SJCRH30 (cell line): Measurements from ENCODE around the gene GRID2. TPM values are rescaled to one million over a fixed set of nuclear protein-coding genes. Genes with fewer than 3 reads are reported as not detected.

Source experiments
- DNase-seq, 2 experiments: peaks; one replicate each; pipeline ENCODE4 v3.0.0-alpha.2; 2015 to 2020
- H3K27ac ChIP-seq: fragments of 250-450 bp; sonication (Bioruptor Pico); 2 replicates; pipeline ENCODE4 v1.5.1; 2020; ENCODE audit warnings: mild to moderate bottlenecking, moderate library complexity
- H3K27me3 ChIP-seq: fragments of 250-450 bp; sonication (Bioruptor Pico); 2 replicates; pipeline ENCODE4 v1.5.1; 2020; ENCODE audit warnings: mild to moderate bottlenecking, moderate library complexity
- H3K36me3 ChIP-seq: fragments of 250-450 bp; sonication (Bioruptor Pico); 2 replicates; pipeline ENCODE4 v1.5.1; 2020; ENCODE audit warnings: mild to moderate bottlenecking, moderate library complexity
- H3K4me1 ChIP-seq: fragments of 250-450 bp; sonication (Bioruptor Pico); 2 replicates; pipeline ENCODE4 v1.5.1; 2020; ENCODE audit warnings: mild to moderate bottlenecking, moderate library complexity
- H3K4me3 ChIP-seq: fragments of 250-450 bp; sonication (Bioruptor Pico); 2 replicates; pipeline ENCODE4 v1.5.1; 2020; ENCODE audit warnings: mild to moderate bottlenecking, moderate library complexity
- H3K9me3 ChIP-seq: fragments of 250-450 bp; sonication (Bioruptor Pico); replicated peaks from 2 replicates; pipeline ENCODE4 v1.5.1; 2020; ENCODE audit warnings: mild to moderate bottlenecking, moderate library complexity
- total RNA-seq: library from RNA; depleted of rRNA; stranded (reverse); fragments of >200 nt; shearing (Covaris generic); gene quantifications from 2 replicates; pipeline ENCODE4 v1.2.3, GENCODE V29; 2014; rRNA removed

Gene GRID2
- total RNA-seq, result 0.48 and 0.91 TPM in 2 replicates

DNA sequence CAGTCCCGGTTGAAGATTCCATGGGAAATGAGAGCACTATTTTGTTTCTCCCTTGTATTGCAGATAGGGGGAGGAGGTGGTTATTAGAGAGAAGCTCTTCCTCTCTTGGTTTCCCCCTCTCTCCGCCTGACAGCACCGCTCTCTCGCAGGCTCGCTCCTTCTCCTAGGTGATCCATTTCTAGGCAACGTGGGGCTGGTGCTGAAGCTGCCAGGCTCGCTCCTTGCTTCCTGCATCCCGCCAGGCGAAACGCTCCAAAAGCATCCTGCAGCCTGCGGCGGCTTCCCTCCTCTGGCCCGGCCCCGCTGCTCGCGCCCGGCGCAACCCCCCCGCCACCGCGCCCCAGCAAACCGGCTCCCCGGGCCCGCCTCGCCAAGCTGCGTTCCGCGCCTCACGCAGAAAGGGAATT lies at the start of gene GRID2:
Gene GRID2 (plus strand): TSS at position 346 of the 407 bp plus-strand sequence.
- peak; percentile 20 to 30 for DNase-seq
- peaks cover 48% of the 10 kb centered on the region for H3K27me3 ChIP-seq

DNA sequence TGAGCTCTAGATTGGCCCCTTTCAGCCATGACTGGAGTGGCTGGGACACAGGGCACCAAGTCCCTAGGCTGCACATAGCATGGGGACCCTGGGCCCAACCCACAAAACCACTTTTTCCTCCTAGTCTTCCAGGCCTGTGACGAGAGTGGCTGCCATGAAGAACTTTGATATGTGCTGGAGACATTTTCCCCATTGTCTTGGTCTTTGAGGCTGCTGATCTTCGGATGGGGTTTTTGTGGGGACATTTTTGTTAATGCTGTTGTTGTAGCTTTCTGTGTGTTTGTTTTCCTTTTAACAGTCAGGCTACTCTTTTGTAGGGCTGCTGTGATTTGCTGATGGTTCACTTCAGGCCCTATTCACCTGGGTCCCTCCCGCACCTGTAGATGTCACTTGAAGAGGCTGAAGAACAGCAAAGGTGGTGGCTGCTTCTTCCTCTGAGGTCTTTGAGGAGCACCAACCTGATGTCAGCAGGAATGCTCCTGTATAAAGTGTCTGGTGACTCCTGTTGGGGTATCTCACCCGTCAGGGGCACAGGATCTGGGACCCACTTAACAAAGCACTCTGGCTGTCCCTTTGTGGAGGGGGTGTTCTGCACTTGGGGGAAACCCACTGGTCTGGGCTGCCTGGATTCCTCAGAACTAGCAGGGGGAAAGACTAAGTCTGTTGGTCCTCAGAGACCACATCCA lies 49.6 kb upstream of the GRID2 start:
- no peak for DNase-seq
- H3K9me3 ChIP-seq, result no peaks in the 10 kb centered on the region
- H3K27me3 ChIP-seq, result no peaks in the 10 kb centered on the region
- H3K4me3 ChIP-seq, result no peak overlapping the region
- no peaks in the 10 kb centered on the region for H3K4me1 ChIP-seq
- no peak overlapping the region for H3K27ac ChIP-seq
- H3K36me3 ChIP-seq, result no peaks in the 10 kb centered on the region

More for the DNA sequence above, at the start of gene GRID2:
- H3K4me1 ChIP-seq, result no peaks in the 10 kb centered on the region; the same call in none of the 2 replicates
- peak within 1 kb of the TSS; percentile 18; the same call in 1 of the 2 replicates for H3K4me3 ChIP-seq
- no peak within 1 kb of the TSS for H3K27ac ChIP-seq
- no peaks in the 10 kb centered on the region for H3K36me3 ChIP-seq
- H3K9me3 ChIP-seq, result no peaks in the 10 kb centered on the region

GRCh38 chr4:92254767-92255442 lies 48.9 kb upstream of the GRID2 start:
- H3K9me3 ChIP-seq, result no peaks in the 10 kb centered on the region
- no peak overlapping the region for H3K4me3 ChIP-seq
- no peak overlapping the region for H3K27ac ChIP-seq
- no peaks in the 10 kb centered on the region for H3K27me3 ChIP-seq
- H3K4me1 ChIP-seq, result no peaks in the 10 kb centered on the region
- H3K36me3 ChIP-seq, result no peaks in the 10 kb centered on the region
- DNase-seq, result no peak

DNA sequence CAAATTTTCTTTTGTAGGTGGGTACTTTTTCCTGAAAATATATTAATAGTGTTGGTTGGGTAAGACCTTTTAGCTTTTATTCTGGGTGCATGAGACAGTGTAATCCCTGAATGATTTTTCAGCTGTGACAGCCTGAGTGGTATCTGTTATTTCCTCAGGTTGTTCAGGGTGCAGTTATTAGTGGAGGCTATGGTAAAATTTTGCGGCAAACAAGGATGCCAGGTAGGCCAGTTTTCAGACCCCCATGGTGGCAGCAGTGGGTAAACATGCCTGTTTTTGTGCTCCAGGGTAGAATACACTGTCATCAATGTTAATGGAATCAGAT lies 47.9 kb upstream of the GRID2 start:
- Histone ChIP-seq H3K9me3 (no peaks in the 10 kb centered on the region), H3K4me3 (no peak overlapping the region), H3K27ac (no peak overlapping the region), H3K27me3 (no peaks in the 10 kb centered on the region), H3K36me3 (no peaks in the 10 kb centered on the region), H3K4me1 (no peaks in the 10 kb centered on the region)
- no peak for DNase-seq

- Histone ChIP-seq H3K4me1 (no peaks in the 10 kb centered on the region), H3K36me3 (no peaks in the 10 kb centered on the region), H3K27me3 (no peaks in the 10 kb centered on the region), H3K9me3 (no peaks in the 10 kb centered on the region), H3K4me3 (no peak overlapping the region), H3K27ac (no peak overlapping the region)
- DNase-seq, result no peak
These were observed 45.6 kb upstream of the GRID2 start for GRCh38 chr4:92257931-92258857.

DNA sequence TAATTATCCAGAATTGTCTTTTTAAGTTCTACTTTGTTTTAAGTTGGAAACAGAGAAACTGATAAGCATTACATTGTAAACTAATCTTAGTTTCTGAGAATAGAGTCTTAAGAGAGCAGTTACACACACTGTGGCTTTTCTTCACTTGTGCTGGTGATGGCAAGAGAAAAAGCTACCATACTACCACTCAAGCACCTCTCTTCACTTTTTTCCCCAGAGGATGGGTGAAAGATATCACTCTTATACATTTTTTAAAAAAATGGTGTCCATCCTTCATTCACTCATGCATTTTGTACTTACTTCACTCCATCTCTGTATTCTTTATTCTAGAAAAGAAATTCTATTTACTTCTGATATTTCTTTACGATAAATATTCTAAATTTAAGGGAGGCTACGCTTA lies 42.5 kb upstream of the GRID2 start:
- Histone ChIP-seq H3K9me3 (no peaks in the 10 kb centered on the region), H3K27me3 (no peaks in the 10 kb centered on the region), H3K27ac (no peak overlapping the region), H3K4me3 (no peak overlapping the region), H3K36me3 (no peaks in the 10 kb centered on the region), H3K4me1 (no peaks in the 10 kb centered on the region)
- DNase-seq, result no peak

DNA sequence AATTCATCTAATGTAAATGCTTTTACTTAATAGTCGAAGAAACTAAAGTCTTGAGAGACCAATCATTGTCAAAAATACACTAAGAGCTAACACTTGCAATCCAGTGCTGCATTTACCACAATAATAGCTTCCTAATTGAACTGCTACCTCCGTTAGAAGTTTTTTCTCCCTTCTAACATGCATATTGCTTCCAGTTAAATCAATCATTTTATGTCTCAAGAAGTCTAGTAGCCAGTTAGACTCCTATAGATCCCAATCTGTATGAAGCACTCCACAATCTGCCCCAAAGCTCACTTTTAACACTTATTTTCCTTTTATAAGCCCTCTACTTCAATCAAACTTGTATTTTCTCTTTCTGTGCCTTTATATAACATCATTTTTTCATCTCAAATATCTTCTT lies 41.4 kb upstream of the GRID2 start:
- no peaks in the 10 kb centered on the region for H3K36me3 ChIP-seq
- no peaks in the 10 kb centered on the region for H3K9me3 ChIP-seq
- H3K4me1 ChIP-seq, result no peaks in the 10 kb centered on the region
- DNase-seq, result no peak
- H3K27me3 ChIP-seq, result no peaks in the 10 kb centered on the region
- H3K4me3 ChIP-seq, result no peak overlapping the region
- no peak overlapping the region for H3K27ac ChIP-seq

GRCh38 chr4:92263010-92263409 lies 40.8 kb upstream of the GRID2 start:
- no peaks in the 10 kb centered on the region for H3K36me3 ChIP-seq
- H3K9me3 ChIP-seq, result no peaks in the 10 kb centered on the region
- no peaks in the 10 kb centered on the region for H3K27me3 ChIP-seq
- no peak for DNase-seq
- no peaks in the 10 kb centered on the region for H3K4me1 ChIP-seq
- no peak overlapping the region for H3K4me3 ChIP-seq
- no peak overlapping the region for H3K27ac ChIP-seq

DNA sequence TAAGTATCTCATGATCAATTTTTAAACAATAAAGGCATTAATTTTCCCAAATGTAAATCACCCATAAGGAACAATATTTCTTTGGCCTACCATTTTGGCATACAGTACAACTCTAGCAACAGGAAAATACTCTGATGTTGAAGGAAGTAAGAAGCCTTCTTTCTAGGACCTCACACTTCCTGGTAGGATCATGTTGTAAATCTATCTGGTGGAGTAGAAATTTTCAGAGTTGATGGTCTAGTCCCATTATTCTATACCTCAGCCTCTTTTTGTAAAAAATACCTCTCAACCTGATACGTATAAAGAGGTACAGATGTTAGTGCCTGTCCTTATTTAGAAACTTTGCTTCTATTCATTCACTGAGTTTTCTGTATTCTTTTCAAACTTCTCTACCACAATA lies 40.2 kb upstream of the GRID2 start:
- no peaks in the 10 kb centered on the region for H3K36me3 ChIP-seq
- no peaks in the 10 kb centered on the region for H3K4me1 ChIP-seq
- H3K9me3 ChIP-seq, result no peaks in the 10 kb centered on the region
- no peak for DNase-seq
- H3K27ac ChIP-seq, result no peak overlapping the region
- H3K4me3 ChIP-seq, result no peak overlapping the region
- H3K27me3 ChIP-seq, result no peaks in the 10 kb centered on the region

DNA sequence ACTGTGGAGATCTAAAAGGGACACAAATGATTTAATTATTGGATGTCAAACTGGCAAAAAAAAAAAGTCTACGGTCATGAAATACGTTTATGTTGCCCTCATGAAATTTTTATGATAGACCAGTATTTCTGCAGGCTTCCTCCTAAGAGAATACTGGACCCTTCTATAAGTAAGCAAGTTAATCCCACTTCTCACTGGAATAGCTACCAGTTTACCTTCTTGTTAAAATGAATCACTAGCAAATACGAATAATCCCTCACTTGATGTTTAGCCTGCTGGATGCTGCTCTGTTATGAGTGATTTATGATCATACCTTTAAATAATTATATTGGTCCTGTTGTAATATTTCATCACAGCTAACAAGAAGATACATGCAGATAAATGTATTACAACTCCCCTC lies 39.6 kb upstream of the GRID2 start:
- DNase-seq, result no peak
- Histone ChIP-seq H3K27ac (no peak overlapping the region), H3K36me3 (no peaks in the 10 kb centered on the region), H3K9me3 (no peaks in the 10 kb centered on the region), H3K4me3 (no peak overlapping the region), H3K27me3 (peaks cover 2% of the 10 kb centered on the region; the same call in 1 of the 2 replicates), H3K4me1 (no peaks in the 10 kb centered on the region)

- no peak overlapping the region for H3K4me3 ChIP-seq
- DNase-seq, result no peak
- H3K27me3 ChIP-seq, result peaks cover 4% of the 10 kb centered on the region; the same call in 1 of the 2 replicates
- no peaks in the 10 kb centered on the region for H3K36me3 ChIP-seq
- H3K4me1 ChIP-seq, result no peaks in the 10 kb centered on the region
- no peaks in the 10 kb centered on the region for H3K9me3 ChIP-seq
- H3K27ac ChIP-seq, result no peak overlapping the region
These were observed 38.7 kb upstream of the GRID2 start for GRCh38 chr4:92265021-92265420.

GRCh38 chr4:92265798-92266197 lies 38.0 kb upstream of the GRID2 start:
- peaks cover 4% of the 10 kb centered on the region; the same call in 1 of the 2 replicates for H3K27me3 ChIP-seq
- no peak overlapping the region for H3K4me3 ChIP-seq
- no peaks in the 10 kb centered on the region for H3K4me1 ChIP-seq
- DNase-seq, result no peak
- H3K36me3 ChIP-seq, result no peaks in the 10 kb centered on the region
- H3K27ac ChIP-seq, result no peak overlapping the region
- no peaks in the 10 kb centered on the region for H3K9me3 ChIP-seq

DNA sequence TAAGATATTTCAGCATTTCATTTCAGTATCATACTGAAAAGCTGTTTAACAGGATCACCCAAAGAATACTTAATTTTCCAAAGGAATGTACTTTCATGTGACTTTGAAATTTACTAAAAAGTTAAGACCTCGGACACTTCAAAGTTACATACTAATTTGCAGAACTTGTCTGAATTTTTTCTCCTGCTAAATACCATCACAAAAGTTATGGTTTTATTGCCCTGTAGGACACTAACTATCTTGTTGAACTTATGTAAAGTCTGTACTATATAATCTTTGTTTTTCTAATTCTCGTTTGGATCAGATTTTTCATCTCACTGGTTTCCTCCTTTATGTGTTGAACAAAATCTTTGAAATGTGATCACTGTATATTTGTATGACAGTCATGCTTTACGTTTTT lies 37.2 kb upstream of the GRID2 start:
- Histone ChIP-seq H3K27ac (no peak overlapping the region), H3K9me3 (no peaks in the 10 kb centered on the region), H3K36me3 (no peaks in the 10 kb centered on the region), H3K4me1 (no peaks in the 10 kb centered on the region), H3K27me3 (peaks cover 4% of the 10 kb centered on the region; the same call in 1 of the 2 replicates), H3K4me3 (no peak overlapping the region)
- DNase-seq, result no peak

DNA sequence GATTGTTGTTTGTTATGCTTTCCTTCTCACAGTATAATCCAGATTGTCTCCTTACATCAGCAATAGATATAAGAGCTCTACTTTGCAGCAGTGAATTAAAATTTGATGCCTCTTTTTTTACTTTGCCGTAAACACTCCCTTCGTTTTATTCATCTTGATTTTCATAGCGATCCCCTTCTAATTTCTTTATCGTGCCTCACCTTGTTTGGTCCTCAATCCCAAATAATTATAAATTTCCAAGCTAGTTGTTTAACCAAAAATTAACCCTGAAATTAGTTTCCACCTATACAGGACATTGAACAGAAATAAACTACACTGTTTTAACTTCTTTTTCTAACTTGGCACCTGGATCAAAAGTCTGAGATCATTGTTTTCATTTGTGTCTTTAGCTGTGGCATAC lies 35.1 kb upstream of the GRID2 start:
- peaks cover 4% of the 10 kb centered on the region; the same call in 1 of the 2 replicates for H3K27me3 ChIP-seq
- DNase-seq, result no peak
- no peak overlapping the region for H3K27ac ChIP-seq
- H3K4me1 ChIP-seq, result no peaks in the 10 kb centered on the region
- H3K9me3 ChIP-seq, result no peaks in the 10 kb centered on the region
- no peak overlapping the region for H3K4me3 ChIP-seq
- H3K36me3 ChIP-seq, result no peaks in the 10 kb centered on the region

GRCh38 chr4:92270908-92271307 lies 32.9 kb upstream of the GRID2 start:
- Histone ChIP-seq H3K9me3 (no peaks in the 10 kb centered on the region), H3K36me3 (no peaks in the 10 kb centered on the region), H3K4me1 (no peaks in the 10 kb centered on the region), H3K27me3 (peaks cover 4% of the 10 kb centered on the region; the same call in 1 of the 2 replicates), H3K27ac (no peak overlapping the region), H3K4me3 (no peak overlapping the region)
- DNase-seq, result no peak
